A549 treated with Mapracorat at 1 μM for 4 hours (cell line): ENCODE data around the gene NADK. TPM values are rescaled to one million over a fixed set of nuclear protein-coding genes. Genes with fewer than 3 reads are reported as not detected.

ENCODE experiments used
- total RNA-seq: library from RNA; stranded (reverse); fragments of 200-300 nt; extraction: Qiagen RNA extraction; gene quantifications from 5 replicates; pipeline ENCODE4 v1.2.3, GENCODE V29; 2022

NADK gene
- total RNA-seq: 28.5 to 43.1 TPM (median 39.8 TPM) in 5 replicates

DNA sequence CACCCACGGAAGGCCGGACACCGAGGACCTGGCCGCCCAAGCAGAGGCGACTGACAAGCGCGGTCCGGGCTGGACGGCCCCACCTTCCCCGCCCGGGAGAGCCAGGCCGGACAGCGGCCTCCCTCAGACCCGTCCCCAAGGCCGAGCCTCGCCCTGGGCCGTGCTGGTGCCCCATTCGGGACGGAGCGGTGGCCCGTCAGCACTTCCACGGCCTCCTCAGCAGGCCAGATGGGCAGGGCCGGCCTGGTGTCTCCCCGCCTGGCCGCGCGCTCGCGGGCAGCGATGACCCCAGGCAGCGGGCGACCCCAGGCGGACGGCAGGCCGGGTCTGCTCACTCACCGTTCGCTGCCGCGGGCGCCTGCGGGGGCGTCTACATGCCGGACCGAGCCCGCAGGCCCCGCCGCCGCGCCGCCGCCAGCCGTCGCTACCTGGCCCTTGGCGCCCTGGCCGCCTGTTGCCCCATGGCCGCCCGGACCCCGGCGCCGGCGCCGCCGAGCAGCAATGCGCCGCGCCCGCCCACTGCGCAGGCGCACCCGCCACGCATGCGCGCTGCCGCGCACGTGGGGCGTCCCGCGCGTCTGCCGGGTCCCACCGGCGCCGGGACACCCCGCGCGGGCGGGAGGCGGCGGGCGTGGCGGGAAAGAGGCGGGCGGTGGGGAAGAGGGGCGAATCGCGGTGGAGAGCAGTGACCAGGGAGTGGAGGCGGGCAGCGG, at the start of gene NADK:
Gene NADK (minus strand): TSS at position 521 of the 713 bp plus-strand sequence. CDS start 13,064 bp downstream, outside the sequence.

GRCh38 chr1:1724035-1724864, 54.0 kb downstream of the NADK start, which contains the start of gene CDK11A:
CDK11A (minus strand) TSS chr1:1724357; CDS start chr1:1722818, 1,539 bp downstream.

Other genes starting within 250 kb of the NADK start
- gene TMEM240, start 237.8 kb downstream of the NADK start, total RNA-seq: 0.24 to 1.1 TPM (median 0.32 TPM) in 5 replicates
- 90.7 to 106 TPM (median 100 TPM) in 5 replicates for gene SSU72, start 203.6 kb downstream of the NADK start, total RNA-seq
- 5.8 to 8.8 TPM (median 8.1 TPM) in 5 replicates for gene FNDC10, start 178.3 kb downstream of the NADK start, total RNA-seq
- gene MIB2, start 163.0 kb downstream of the NADK start, total RNA-seq: 7.2 to 20.5 TPM (median 19.5 TPM) in 5 replicates
- gene MMP23B, start 146.3 kb downstream of the NADK start, total RNA-seq: 0.18 to 1.2 TPM (median 0.64 TPM) in 5 replicates
- 24.2 to 26.3 TPM (median 25.5 TPM) in 5 replicates for gene CDK11B, start 119.5 kb downstream of the NADK start, total RNA-seq
- gene SLC35E2B, start 85.7 kb downstream of the NADK start, total RNA-seq: 9.2 to 13.4 TPM (median 12.5 TPM) in 5 replicates
- gene CDK11A, start 54.1 kb downstream of the NADK start, total RNA-seq: 18.0 to 28.0 TPM (median 22.9 TPM) in 5 replicates
- 176 to 211 TPM (median 198 TPM) in 5 replicates for gene GNB1, start 112.6 kb upstream of the NADK start, total RNA-seq
- 0.13 to 0.50 TPM (median 0.32 TPM) in 4 of 5 replicates, not detected in the other for gene CALML6, start 136.8 kb upstream of the NADK start, total RNA-seq
- 0.30 to 1.3 TPM (median 0.85 TPM) in 5 replicates for gene TMEM52, start 140.8 kb upstream of the NADK start, total RNA-seq
- gene CFAP74, start 225.3 kb upstream of the NADK start, total RNA-seq: 0.06 TPM in 1 of 5 replicates, not detected in the others
- gene GABRD, start 240.9 kb upstream of the NADK start, total RNA-seq: 0.27 to 0.78 TPM (median 0.38 TPM) in 5 replicates